ENCODE results near the gene MAJIN. TPM values are rescaled to one million over a fixed set of nuclear protein-coding genes. Genes with fewer than 3 reads are reported as not detected.

The MAJIN gene
- total and polyA plus RNA-seq, 9 of the 15 experiments (the other 6 are each of a cell fraction or from before 2014, with no cell fraction given), result 0.17 to 0.83 (median 0.24) TPM; not detected in 2

DNA sequence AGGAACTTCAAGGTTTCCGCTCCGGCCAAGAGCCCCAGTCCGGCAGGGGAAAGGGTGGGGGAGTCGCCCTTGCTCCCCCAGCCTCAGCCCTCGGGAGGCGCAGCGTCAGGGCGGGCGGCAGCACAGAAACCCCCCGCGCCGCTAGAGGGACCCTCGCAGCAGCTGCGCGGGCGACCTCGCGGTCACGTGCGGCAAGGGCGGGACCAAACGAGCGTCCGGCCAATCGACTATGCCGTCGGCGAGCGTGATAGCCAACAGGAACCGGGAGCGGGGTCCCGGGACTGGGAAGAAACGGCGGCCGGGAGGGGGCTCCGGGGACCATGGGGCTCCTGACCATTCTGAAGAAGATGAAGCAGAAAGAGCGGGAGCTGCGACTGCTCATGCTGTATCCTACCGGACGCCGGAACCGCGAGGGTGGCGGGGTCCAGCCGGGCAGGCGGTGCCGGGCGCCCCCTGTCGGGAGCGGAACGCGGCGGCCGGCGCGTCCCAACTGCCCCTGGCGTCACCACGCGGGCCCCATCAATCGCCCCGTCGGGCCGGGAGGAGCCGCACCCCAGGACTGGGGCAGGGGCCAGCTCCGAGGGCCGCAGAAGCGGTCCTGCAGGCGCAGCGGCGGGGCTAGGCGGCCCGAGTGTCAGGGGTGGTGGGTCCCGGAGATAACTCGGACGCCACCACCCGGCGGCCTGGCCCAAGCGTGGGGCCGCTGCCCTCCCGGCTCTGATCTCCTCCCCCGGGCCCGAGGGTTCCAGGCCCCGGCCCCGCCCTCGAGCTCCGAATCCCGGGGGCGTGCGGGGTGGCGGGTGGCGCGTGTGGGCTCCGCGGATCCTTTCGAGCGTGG lies 42.2 kb upstream of the MAJIN start, which contains the start of gene ARL2 (continued):
- no peak; the same call in 1 of the 2 replicates for TF ChIP-seq NR2C2 (CRISPR knock-in tag; IDR thresholded peaks at IDR 0.05)
- peak; percentile 88 for TF ChIP-seq NR2C2 (tag; IDR thresholded peaks at IDR 0.05)
- TF ChIP-seq NRF1 (conservative IDR thresholded peaks at IDR 0.05 in 1 of 2, IDR thresholded peaks at IDR 0.05 in 1 of 2), result peak; percentile 87 to 89
- TF ChIP-seq, protein P1, sequence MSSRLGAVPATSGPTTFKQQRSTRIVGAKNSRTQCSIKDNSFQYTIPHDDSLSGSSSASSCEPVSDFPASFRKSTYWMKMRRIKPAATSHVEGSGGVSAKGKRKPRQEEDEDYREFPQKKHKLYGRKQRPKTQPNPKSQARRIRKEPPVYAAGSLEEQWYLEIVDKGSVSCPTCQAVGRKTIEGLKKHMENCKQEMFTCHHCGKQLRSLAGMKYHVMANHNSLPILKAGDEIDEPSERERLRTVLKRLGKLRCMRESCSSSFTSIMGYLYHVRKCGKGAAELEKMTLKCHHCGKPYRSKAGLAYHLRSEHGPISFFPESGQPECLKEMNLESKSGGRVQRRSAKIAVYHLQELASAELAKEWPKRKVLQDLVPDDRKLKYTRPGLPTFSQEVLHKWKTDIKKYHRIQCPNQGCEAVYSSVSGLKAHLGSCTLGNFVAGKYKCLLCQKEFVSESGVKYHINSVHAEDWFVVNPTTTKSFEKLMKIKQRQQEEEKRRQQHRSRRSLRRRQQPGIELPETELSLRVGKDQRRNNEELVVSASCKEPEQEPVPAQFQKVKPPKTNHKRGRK (tag; IDR thresholded peaks at IDR 0.05), result no peak
- TF ChIP-seq FOXA3 (CRISPR knock-in tag; conservative IDR thresholded peaks at IDR 0.05 in 1 of 2, IDR thresholded peaks at IDR 0.05 in 1 of 2), result peak in 1 of 2 experiments; percentile 86; a peak in 2 of 4 replicates
- no peak for TF ChIP-seq GTF2A2 (tag; IDR thresholded peaks at IDR 0.05)
- TF ChIP-seq ZNF766 (CRISPR knock-in tag; conservative IDR thresholded peaks at IDR 0.05), result peak; percentile 49; the same call in 1 of the 2 replicates
- TF ChIP-seq, protein P2, sequence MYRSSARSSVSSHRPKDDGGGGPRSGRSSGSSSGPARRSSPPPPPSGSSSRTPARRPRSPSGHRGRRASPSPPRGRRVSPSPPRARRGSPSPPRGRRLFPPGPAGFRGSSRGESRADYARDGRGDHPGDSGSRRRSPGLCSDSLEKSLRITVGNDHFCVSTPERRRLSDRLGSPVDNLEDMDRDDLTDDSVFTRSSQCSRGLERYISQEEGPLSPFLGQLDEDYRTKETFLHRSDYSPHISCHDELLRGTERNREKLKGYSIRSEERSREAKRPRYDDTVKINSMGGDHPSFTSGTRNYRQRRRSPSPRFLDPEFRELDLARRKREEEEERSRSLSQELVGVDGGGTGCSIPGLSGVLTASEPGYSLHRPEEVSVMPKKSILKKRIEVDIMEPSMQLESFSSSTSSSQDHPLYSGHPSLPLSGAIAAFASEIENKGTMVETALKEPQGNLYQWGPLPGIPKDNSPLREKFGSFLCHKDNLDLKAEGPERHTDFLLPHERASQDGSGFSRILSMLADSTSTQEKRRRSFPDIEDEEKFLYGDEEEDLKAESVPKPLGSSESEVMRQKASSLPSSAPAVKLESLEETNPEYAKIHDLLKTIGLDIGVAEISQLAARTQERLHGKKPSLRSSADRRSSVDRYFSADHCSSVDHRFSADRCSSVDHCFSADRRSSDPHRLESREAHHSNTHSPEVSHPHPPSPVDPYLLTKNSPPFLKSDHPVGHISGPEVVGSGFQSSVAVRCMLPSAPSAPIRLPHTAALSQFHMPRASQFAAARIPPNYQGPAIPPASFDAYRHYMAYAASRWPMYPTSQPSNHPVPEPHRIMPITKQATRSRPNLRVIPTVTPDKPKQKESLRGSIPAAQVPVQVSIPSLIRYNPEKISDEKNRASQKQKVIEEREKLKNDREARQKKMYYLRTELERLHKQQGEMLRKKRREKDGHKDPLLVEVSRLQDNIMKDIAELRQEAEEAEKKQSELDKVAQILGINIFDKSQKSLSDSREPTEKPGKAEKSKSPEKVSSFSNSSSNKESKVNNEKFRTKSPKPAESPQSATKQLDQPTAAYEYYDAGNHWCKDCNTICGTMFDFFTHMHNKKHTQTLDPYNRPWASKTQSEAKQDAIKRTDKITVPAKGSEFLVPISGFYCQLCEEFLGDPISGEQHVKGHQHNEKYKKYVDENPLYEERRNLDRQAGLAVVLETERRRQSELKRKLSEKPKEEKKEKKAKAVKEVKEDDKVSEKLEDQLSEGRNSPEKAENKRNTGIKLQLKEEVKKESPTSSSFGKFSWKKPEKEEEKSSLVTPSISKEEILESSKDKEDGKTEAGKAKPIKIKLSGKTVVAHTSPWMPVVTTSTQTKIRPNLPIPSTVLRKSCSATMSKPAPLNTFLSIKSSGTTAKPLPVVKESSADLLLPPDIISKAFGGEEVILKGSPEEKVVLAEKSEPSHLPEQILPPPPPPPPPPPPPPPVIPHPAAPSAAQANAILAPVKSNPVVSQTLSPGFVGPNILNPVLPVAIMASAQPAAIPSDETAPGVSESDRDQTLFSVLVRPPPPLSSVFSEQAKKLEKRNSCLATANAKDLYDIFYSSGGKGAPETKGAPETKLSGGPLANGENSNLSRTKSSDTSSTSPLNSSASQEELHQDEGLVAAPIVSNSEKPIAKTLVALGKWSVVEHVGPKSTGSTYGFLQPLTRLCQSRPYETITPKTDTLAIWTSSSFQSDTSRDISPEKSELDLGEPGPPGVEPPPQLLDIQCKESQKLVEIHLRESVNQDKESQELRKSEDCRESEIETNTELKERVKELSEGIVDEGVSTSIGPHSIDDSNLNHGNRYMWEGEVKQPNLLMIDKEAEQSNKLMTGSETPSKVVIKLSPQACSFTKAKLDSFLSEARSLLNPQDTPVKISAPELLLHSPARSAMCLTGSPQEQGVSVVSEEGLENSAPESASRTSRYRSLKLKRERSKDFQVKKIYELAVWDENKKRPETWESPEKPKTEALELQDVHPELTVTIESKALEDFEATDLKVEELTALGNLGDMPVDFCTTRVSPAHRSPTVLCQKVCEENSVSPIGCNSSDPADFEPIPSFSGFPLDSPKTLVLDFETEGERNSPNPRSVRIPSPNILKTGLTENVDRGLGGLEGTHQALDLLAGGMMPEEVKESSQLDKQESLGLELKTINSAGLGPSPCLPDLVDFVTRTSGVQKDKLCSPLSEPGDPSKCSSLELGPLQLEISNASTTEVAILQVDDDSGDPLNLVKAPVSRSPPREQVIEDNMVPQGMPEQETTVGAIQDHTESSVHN (IDR thresholded peaks at IDR 0.05; ENCODE audit: borderline replicate concordance in 1 of 2, low read depth in 1 of 2), result no peak
- TF ChIP-seq, protein P3, sequence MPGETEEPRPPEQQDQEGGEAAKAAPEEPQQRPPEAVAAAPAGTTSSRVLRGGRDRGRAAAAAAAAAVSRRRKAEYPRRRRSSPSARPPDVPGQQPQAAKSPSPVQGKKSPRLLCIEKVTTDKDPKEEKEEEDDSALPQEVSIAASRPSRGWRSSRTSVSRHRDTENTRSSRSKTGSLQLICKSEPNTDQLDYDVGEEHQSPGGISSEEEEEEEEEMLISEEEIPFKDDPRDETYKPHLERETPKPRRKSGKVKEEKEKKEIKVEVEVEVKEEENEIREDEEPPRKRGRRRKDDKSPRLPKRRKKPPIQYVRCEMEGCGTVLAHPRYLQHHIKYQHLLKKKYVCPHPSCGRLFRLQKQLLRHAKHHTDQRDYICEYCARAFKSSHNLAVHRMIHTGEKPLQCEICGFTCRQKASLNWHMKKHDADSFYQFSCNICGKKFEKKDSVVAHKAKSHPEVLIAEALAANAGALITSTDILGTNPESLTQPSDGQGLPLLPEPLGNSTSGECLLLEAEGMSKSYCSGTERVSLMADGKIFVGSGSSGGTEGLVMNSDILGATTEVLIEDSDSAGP (CRISPR knock-in tag; IDR thresholded peaks at IDR 0.05), result peak; percentile 31; the same call in 1 of the 2 replicates
- TF ChIP-seq ZNF324 (CRISPR knock-in tag; IDR thresholded peaks at IDR 0.05), result no peak
- TF ChIP-seq EWSR1 (IDR thresholded peaks at IDR 0.05; ENCODE audit: borderline replicate concordance, low read depth, partially characterized antibody), result no peak
- TF ChIP-seq TAF7 (tag; IDR thresholded peaks at IDR 0.05), result 0 out of 2 replicates have a peak, but pooled peaks have one; percentile 16
- TF ChIP-seq PCBP1 (IDR thresholded peaks at IDR 0.05; ENCODE audit: low read depth, low read length, poor library complexity, severe bottlenecking), result peak; percentile 29
- TF ChIP-seq HDGF (IDR thresholded peaks at IDR 0.05), result no peak

Data from K562 (cell line).